Cortex of kidney (tissue), 1 donor: ENCODE results near the gene STKLD1.
"Not testable (repeated sequence)": the region's sequence is repeated elsewhere in the genome, so short reads cannot be mapped to it uniquely, and the experiment has no call there.

Source experiments
- DNase-seq: peaks from one replicate; lab custom pipeline; 2025; lab: John Stamatoyannopoulos, UW

Gene STKLD1

DNA sequence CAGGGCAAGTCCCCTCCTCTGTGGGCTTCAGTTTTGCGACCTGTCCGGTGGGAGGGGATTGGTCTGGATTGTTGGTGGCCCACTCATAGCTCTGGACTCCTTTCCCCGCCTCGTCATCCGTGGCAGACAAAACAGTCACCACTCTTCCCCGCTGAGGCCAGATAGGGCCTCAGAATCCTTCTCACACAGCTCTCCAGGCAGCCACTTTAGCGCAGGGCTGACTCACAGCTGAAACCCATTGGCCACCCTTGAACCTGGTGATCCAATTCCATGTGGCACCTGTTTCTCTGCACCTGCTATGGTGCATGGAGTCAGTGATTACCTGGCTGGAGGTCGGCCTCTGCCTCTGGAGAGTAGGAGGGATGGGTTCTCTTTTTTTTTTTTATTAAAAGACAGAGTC, 67.8 kb downstream of the STKLD1 start:
- no peak for DNase-seq

- no peak for DNase-seq
Measured at GRCh38 chr9:133445293-133445969, 69.3 kb downstream of the STKLD1 start.

- DNase-seq = no peak
Measured at GRCh38 chr9:133448487-133448972, 72.4 kb downstream of the STKLD1 start.

- no peak for DNase-seq
Measured at GRCh38 chr9:133449760-133450159, 73.6 kb downstream of the STKLD1 start.

DNA sequence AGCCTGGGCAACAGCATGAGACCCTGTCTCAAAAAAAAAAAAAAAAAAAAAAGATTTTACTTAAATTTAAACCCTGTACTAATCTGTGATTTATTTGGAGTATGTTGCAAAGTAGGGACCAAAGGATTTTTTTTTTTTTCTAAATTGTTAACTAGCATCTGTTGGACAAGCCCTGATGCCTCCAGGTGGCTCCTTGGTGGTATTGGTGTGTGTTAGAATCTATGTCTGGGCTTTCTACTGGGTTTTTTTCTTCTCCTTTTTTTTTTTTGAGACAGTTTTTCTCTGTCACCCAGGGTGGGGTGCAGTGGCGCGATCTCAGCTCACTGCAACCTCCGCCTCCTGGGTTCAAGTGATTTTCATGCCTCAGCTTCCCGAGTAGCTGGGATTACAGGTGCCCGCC, 75.7 kb downstream of the STKLD1 start:
- not testable (repeated sequence) for DNase-seq

DNA sequence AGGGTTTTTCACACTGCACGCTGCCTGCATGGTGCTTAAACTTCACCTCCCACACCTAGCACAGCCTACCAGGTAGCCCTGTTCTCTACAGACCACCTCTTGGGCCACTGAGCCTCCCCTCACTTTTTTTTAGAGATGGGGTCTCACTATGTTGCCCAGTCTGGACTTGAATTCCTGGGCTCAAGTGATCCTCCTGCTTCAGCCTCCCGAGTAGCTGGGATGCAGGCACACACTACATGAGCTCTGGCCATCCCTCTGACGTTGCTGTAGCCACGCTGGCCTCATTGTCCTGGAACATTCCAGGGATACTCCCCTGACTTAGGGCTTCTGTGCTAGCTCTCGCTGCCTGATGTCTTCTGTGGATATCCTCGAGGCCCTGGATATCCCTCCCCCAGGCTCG, 76.4 kb downstream of the STKLD1 start:
- DNase-seq = no peak

DNA sequence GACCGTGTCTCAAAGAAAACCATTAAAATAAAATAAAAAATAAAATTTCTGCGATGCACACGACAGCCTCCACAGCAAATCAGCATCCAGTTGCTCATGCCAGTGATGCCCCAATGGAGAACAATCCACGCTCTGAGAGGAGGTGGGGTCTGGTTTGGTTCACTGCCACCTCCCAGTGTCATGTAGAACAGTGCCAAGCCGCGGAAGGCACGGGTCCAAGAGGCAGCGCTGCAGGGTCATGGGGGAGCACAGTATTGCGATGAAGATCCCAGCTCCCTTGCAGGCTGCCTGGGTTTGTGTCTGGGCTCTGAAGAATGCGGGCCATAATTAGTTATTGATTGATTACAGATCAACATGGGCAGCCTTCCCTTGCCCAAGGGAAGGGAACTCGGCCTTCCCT, 77.5 kb downstream of the STKLD1 start:
- no peak for DNase-seq

- no peak for DNase-seq
Measured at GRCh38 chr9:133454325-133454724, 78.2 kb downstream of the STKLD1 start.

- no peak for DNase-seq
Measured at GRCh38 chr9:133454943-133455673, 78.9 kb downstream of the STKLD1 start.
